Inflammatory macrophage treated with lipopolysaccharide for 1 hour (primary cell): ENCODE data around the gene LAP3.
"Not testable (repeated sequence)": the region's sequence is repeated elsewhere in the genome, so short reads cannot be mapped to it uniquely, and the experiment has no call there.

ENCODE experiments used
- DNase-seq, 2 donors: peaks; one replicate each; pipeline ENCODE4 v3.0.0-alpha.2; 2020 to 2022

LAP3 gene

DNA sequence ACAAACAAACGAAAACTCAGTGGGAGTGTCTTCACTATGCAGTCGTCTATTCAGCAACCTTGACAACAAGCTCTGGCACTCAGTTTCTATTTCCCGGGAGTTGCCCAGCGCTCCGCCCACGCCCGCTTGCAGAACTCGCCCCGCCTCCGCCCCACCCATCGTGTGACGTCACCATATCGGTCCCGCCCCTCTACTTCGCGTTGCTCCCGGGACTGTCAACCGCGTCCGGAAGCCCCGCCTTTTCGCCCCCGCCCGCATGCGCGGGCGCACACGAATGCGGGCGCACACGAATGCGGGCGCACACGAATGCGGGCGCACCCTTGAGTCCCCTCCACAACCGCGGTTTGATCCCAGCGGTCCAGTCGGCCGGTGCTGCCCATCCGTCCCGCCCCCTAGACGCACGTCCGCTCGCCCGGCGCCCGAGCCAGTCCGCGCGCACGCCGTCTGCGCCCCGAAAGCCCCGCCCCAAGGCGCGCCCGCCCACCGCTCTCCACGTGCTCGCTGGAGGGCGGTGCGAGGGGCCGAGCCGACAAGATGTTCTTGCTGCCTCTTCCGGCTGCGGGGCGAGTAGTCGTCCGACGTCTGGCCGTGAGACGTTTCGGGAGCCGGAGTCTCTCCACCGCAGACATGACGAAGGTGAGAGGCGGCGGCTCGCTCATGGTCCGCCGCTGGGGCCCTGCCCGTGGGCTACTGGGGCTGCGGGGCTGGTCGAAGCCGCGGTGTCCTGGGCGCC, at the start of gene LAP3:
LAP3 (plus strand) TSS at position 267 of the 733 bp plus-strand sequence; CDS start at position 535, 268 bp downstream.
- peak; percentile 96 to 100 for DNase-seq

DNA sequence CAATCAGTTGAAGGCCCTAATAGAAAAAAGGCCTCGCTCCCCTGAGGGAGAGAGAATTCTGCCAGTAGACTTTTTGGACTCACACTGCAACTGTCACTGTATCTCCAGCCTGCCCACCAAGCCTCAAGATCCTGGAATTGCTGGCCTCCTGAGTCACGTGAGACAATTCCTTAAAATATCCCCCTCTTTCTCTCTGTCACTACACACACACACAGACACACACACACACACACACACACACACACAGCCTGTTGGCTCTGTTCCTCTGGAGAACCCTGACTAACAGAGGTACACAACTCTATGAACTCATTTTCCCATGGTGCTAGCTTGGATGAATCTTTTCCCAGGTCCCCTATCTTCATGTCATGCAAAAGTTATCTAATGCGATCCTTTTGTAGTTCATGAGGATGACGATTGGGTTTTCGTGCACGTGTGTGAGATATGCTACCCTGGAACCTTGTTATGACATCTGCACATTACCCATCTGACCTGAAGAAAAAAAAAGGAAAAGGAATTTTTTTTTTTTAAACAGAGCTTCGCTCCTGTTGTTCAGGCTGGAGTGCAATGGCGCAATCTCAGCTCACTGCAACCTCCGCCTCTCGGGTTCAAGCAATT, 48.3 kb upstream of the LAP3 start:
- DNase-seq: no peak

DNA sequence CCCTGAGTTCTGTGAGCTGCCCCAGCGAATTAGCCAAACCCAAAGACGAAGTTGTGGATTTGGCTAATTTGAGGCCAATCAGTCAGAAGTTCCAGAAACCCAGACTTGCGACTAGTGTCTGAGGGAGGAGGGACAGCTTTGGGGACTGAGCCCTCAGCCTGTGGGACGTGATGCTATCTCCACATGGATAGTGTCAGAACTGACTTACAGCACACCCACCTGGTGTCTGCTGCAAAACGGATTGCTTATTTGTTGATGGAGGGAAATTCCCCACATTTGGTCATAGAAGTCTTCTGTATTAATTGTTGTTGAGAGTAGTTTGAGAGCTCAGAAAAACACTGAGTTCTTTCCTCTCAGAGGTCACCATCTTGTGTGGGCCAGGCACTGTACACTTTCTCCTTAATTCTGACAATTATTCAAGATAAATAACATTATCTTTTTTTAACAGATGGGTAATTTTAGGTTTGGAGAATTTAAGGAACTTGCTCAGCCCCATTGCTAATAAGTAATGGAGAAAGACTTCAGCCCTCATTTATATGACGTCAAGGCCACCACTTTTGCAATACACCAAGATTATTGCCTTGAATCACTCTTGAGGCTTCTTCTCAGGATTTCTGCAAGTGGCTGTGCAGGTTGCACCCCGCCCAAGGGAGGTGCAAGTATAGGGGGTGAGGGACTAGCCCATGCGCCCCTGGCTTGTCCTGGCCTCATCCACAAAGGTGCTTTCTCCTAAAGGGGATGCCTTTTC, 45.3 kb upstream of the LAP3 start:
- DNase-seq: peak; percentile 69 to 90

DNA sequence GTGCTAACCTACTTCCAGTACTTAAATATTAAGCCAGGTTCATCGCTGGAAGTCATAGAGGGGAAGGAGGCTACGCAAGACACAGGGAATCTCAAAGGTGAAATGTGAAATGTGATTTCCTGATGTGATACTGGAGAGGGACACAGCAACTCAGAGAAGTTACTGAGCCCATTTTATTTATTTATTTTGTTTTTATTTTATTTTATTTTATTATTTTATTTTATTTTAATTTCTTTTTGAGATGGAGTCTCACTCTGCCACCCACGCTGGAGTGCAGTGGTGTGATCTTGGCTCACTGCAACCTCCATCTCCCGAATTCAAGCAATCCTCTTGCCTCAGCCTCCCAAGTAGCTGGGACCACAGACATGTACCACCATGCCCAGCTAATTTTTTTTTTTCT, 42.3 kb upstream of the LAP3 start:
- no peak for DNase-seq

DNA sequence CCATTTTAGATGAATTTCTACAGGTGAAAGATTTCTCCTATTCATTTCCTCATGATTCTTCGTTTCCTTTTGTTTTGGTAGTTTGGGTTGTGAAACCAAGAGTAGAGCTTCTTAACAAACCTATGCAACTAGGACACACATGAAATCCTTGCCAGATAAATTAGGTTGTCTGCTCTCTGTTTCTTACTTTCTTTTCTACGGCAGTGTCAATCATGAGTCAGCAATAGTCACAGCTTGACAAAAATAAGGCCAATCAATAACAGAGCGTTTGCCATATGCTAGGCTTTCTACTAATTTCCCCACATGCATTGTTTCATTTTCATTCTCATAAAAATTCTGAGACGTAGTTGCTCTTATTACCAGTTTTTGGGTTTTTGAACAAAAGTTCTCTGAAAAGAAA, 41.8 kb upstream of the LAP3 start:
- no peak for DNase-seq

DNA sequence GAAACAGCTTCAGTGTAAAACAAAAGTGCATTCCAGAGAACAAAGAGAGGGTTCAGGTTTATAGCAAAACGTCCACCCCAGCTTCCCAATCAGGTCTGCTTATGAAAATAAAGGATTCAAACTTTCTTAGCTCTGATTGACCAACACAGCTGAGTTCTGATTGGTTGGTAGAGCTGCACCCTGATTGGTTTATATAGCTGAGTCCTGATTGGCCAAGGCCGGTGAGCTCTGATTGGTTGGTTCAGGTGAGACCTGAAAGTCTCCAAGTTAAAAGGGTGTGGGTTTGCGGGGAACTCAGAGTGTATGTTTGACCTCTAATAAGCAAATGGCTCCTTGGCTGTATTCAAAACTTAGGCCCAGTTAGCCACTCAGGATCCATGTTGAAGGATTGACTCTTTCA, 41.1 kb upstream of the LAP3 start:
- no peak for DNase-seq

DNA sequence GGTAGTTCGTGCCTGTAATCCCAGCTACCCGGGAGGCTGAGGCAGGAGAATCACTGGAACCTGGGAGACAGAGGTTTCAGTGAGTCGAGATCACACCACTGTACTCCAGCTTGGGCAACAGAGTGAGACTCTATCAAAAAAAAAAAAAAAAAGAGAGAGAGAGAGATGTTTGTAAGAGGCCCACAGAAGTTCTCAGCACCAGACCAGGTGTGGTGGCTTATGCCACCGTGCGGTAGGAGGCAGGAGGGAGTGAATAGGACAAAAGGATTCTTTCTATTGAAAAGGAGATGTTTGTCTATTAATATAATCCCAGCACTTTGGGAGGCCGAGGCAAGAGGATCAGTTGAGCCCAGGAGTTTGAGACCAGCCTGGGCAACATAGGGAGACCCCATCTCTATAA, 39.9 kb upstream of the LAP3 start:
- DNase-seq: not testable (repeated sequence)

DNA sequence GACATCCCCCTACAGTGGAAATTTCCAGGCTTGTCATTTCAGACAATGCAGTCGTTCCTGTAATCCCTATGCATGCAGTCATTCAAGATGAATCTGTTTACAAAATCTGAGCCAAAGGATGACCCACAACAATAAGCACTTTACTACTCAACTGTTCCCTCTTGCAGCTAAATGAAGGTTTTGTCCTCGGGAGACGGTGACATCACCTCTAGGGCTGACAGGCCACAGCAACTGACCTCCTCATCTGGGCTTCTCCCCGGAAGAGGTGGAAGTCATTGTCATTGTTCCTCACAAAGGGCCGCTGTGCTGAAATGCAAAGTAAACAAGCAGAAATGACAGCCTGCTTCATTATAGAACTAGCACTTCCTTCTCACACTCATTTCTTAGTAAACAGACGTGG, 32.8 kb upstream of the LAP3 start:
- DNase-seq: peak; percentile 62 to 77

DNA sequence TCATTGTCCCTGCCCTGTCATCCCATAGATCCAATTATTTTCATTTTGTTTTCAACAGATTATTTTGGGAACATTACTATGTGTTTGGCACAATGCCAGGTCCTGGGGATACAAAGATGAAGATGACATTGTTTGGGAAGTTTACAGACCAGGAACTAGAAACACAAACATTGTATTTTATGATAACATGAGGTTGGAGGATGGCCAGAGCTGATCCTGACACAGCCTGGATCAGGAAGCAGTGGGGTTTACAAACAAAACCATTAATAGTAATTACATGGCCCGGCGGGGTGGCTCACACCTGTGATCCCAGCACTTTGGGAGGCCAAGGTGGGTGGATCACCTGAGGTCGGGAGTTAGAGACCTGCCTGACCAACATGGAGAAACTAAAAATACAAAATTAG, 32.2 kb upstream of the LAP3 start:
- no peak for DNase-seq

DNA sequence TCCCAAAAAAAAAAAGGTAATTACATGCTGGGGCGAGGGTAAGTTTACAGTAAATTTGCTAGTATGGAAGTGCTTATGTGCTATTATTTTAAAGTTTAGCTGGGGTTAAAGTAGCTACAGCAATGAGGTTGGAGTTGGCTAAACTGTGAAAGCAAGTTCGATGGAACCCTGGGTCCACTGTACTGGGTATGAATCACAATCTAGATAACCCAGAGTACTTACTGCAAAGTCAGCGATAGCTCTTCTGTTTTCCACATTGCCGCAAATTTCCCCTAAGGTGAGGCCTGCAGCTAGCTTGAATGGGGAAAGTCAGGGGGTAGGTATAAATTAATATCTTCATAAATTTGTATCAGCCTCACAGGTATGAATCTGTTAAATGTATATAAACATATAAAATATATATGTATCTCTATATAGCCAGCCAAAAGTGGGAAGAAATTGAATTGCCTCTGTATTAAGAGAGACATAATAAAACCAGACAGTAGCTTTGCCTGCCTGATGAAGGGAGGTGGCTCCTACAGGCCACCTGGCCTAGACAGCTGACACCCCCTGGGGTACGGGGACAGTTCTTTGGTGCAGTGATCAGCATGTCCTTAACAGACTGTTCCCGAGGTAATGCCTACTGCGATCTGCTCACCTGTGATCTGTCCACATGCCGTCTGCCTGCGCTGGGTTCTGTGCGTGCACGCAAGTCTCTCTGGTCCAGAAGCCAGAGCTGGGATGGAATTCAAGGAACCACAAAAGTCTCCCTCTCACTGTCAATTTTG, 31.4 kb upstream of the LAP3 start:
- no peak for DNase-seq

DNA sequence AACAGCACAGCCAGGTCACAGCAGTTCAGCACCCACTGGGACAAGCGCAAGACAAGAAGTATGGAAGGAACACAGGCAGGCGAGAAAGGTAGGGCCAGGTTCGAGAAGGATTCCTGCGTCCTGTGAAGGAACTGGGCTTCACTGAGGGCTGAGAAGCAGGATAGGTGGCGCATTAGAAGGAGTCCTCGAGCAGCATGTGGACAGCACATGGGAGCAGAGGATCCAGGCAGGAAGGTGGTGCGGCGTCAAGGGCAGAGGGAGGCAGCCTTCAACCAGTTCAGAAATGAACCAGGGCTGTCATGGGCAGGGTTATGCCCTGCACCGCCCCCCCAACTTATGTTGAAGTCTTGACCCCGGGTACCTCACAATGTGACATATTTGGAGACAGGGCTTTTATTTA, 30.8 kb upstream of the LAP3 start:
- DNase-seq: no peak

DNA sequence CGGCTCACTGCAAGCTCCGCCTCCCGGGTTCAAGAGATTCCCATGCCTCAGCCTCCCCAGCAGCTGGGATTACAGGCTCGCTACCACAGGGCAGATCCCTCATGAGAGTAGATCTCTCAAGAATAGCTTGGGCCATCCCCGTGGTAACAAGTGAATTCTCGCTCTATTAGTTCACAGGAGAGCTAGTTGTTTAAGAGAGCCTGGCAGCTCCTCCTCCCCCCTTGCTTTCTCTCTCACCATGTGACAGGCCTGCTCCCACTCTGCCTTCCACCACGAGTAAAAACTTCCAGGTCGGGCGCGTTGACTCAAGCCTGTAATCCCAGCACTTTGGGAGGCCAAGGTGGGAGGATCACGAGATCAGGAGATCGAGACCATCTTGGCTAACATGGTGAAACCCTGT, 30.3 kb upstream of the LAP3 start:
- no peak for DNase-seq

DNA sequence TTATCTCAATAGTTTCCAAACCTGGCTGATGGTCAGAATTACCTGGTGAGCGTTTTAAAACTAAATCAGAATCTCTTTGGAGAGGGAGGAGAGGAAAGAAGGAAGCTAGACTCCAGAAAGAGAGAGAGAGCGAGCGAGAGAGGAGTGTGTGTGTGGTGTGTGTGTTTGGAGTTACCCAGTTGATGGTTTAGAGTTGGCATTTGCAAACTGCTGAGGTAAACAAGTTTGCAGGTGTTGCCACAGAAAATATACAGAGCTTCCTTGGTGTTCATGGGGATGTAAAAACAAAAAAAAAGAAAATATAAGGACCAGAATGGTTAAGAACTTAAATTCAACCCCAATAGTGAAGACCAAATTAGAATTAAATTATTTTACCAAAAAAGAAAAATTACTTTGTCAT, 26.4 kb upstream of the LAP3 start:
- no peak for DNase-seq

DNA sequence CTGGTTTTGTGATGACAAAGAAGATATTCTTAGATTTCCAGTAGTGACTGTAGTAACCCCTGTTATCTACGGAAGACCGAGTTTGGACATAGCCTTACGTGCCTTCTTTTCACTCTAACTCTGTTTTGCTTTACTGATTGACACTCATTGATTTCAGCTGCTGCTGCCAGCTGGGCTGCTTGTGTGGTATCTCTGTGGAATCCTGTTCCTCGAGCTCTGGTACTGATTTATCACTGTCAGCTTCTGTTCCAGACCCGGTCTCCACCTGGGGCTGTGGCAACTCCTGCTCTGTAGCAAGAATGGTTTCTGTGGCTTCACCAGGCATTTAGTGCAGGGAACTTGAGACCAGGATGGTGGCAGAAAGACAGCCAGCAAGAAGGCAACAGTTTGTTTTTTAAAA, 24.6 kb upstream of the LAP3 start:
- no peak for DNase-seq

DNA sequence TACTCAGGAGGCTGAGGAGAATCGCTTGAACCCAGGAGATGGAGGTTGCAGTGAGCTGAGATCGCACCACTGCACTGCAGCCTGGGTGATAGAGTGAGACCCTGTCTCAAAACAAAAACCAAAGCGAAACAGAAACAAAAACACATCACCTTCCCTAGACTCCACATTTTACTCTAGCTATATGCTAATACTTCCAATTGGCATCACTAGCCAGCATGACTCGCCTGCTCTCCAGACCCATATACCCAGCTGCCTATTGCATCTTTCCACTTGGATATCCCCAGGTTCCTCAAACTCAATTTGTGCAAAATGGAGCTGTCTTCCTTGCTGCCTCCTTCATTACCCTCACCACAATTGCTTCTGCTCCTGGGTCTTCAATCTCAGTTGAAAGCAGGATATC, 22.4 kb upstream of the LAP3 start:
- DNase-seq: no peak

DNA sequence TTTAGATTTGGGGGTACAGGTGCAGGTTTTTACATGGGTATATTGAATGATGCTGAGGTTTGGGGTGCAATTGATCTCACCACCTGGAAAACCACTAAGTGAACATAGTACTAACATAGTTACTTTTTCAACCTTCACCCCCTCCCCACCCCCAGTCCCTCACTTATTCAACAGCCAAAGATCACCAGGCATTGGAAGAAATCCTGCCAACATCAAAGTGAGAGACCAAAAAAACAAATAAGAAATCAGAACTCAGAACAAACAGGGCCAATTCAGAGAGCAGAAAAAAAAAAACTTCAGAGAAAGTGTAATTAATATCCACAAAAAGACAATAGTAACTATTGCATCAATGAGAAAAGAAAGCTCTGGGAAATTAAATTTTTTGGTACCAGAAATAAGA, 20.5 kb upstream of the LAP3 start:
- DNase-seq: no peak

DNA sequence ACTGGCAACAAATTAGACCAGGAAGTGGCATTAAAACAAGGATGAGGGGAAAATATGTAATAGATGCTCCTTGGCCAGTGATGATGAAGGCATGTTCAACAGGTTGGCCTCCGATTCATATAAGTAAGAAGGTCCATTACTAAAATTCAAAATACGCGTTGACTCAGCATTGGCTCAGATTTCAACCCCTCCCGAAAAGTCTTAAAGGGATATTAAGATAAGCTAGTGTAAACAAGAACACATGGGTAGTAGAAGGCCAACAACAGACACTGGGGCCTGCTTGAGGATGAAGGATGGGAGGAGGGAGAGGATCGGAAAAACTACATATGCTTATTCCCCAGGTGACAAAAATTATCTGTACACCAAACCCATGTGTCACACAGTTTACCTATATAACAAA, 19.1 kb upstream of the LAP3 start:
- DNase-seq: no peak

DNA sequence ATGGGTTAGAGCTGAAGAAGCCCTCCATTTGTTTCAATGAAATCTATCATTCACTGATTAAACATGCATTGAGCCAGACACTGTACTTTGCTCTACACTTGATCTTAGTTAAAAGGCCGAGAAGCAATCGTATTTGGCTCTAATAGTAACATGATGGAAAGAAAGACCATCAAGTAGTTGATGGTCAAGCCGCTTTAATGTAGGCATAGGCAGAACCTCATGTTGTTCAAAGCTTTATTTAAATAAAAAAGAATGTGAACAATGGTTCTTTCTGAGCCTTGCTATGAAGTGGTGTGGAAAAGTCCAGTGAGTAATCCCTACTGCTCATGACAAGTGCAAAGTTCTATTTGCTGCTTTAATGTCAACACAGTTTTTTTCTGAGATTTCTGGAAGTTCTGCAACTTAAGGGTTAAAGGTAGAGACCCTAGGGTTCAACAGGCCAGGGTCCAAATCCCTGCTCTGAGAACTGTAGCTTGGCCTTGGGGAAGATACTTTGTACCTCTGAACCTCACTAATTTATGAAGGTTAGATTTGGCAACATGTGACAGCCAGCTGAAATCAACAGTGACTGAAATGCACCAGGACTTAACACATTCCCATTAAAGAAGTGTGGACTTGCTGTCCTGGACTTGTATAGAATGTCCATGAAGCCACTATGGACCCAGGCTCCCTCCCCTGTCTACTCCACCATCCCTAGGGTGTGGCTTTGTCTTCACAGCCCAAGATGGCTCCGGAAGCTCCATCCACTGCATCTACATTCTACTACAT, 17.9 kb upstream of the LAP3 start:
- DNase-seq: no peak

DNA sequence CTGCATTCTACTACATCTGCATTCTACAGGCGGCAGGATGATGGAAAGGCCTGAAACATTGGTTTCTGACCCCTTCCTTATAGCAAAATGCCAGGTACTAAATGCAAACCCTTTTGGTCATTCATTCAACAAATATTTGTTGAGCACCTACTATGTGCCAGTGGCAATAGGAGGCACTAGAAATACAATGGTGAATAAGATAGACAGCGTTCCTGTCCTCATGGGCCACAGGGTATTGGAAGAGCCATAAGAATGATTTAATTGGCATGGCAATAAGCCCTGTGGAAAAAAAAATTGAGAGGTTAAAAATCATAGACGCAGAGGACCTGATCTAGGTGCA, 17.3 kb upstream of the LAP3 start:
- no peak for DNase-seq

DNA sequence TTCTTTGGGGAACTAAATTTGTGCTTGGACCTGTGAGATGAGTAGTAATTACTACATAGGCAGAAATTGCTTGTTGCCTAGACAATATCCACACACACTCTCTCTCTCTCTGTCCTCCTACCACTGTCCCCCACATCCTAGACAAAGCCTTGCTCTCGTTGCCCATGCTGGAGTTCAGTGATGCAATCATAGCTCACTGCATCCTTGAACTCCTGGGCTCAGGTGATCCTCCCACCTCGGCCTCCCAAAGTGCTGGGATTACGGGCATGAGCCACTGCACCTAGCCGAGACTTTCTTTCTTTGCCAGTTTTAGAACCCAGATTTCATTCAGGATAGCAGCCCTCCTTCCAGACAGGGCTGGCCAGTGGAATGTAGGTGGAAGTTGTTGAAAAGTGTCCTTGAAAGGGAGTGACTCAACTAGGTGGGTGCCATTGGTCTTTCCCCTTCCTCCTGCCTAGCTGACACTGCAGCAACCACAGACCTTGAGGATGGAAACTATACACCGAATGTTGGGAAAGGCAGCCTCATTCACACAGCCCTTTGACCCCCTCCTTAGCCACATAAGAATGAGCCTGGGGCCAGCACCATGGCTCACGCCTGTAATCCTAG, 16.8 kb upstream of the LAP3 start:
- no peak for DNase-seq

DNA sequence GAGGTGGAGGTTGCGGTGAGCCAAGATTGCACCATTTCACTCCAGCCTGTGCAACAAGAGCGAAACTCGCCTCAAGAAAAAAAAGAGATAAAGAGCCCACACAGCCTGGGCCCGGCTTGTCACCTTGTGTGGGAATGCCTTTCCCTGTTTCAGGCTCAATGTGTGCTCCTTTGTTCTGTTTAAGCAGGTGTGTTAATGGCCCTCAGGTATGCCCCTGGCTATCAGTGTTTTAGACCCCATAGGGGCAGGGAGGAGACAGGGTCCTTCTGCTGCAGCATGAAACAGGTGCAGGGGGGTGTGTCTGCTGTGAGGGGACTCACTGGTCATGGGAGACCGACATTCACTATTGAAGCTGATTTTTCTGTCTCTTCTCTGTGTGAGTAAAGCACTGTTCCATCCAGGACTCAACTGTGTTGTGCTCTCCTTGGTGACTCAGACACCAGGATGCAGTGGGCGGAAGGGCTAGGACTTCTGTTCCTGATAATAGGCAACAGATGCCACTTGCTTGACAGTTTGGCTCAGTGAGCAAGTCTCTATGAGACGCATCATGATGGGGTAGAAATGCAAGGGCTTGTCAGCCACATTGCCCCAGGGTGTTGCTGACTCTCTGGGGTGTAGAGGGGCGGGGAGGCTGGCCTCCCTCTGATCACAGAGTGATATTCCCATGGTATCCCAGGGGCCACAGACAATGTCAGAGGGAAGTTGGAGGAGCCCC, 15.6 kb upstream of the LAP3 start:
- DNase-seq: peak; percentile 67 to 75

DNA sequence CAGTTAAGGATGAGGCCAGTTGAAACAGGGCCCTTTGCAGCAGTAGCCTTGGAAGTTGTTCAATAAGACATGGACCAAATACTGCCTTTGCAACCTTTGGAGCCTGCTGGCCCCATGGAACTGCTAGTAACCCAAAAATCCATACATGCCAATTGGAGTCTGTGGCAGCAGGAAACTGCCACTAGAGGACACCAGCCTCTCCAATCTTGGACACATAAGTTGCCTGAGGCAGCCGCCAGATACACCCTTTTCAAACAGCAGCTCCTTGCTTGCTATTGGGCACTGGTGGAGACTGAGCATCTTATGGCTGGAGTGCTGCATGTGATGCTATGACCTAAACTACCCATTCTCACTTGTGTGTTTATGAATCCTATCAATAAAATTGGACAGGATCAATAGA, 14.8 kb upstream of the LAP3 start:
- DNase-seq: no peak
